ENCODE results near the gene KCND3. TPM values are rescaled to one million over a fixed set of nuclear protein-coding genes. Genes with fewer than 3 reads are reported as not detected.
A peak's percentile ranks its signal among the peaks of the same experiment; 100 is the strongest.
"Not testable (repeated sequence)": the region's sequence is repeated elsewhere in the genome, so short reads cannot be mapped to it uniquely, and the experiment has no call there.

Gene KCND3
- total RNA-seq, 4 donors from 2014 or later = 7.4 to 20.4 (median 9.8) TPM

DNA sequence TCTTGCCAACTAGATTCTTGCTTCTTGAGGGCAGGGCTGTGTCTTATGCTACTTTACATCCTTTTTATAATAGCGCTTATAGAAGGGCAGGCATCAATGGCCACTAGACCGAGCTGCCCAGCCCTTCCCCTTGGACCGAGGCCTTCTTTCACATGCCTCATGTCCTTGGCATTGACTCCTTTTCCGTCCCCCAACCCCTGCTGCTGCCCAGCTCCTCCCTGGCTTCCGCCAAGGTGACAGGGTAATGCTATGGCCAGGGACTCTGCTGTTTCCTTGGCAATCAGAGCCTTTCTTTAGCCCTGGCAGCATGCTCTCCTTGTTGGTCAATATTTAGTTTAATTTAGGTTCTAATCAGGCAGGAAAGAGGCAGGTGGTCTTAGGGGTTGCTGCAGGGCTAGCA is 185.5 kb downstream of the KCND3 start:
- TF ChIP-seq, protein P1, sequence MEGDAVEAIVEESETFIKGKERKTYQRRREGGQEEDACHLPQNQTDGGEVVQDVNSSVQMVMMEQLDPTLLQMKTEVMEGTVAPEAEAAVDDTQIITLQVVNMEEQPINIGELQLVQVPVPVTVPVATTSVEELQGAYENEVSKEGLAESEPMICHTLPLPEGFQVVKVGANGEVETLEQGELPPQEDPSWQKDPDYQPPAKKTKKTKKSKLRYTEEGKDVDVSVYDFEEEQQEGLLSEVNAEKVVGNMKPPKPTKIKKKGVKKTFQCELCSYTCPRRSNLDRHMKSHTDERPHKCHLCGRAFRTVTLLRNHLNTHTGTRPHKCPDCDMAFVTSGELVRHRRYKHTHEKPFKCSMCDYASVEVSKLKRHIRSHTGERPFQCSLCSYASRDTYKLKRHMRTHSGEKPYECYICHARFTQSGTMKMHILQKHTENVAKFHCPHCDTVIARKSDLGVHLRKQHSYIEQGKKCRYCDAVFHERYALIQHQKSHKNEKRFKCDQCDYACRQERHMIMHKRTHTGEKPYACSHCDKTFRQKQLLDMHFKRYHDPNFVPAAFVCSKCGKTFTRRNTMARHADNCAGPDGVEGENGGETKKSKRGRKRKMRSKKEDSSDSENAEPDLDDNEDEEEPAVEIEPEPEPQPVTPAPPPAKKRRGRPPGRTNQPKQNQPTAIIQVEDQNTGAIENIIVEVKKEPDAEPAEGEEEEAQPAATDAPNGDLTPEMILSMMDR (IDR thresholded peaks at IDR 0.05) = no peak
- no peak for TF ChIP-seq POLR2A (IDR thresholded peaks at IDR 0.05)
- intact Hi-C loops (cut with DNase I; ENCODE audit: low total_unique reads) = no loop called here
- WGBS, 2 donors = 85 to 88% methylated on average over 5 of the region's 5 CpGs
- peak in 1 of 2 donors; percentile 70 for DNase-seq (ENCODE audit: low spot score in 2 of 2)
- no peak overlapping the region for H3K4me3 ChIP-seq (ENCODE audit: low read depth, poor library complexity, severe bottlenecking)

DNA sequence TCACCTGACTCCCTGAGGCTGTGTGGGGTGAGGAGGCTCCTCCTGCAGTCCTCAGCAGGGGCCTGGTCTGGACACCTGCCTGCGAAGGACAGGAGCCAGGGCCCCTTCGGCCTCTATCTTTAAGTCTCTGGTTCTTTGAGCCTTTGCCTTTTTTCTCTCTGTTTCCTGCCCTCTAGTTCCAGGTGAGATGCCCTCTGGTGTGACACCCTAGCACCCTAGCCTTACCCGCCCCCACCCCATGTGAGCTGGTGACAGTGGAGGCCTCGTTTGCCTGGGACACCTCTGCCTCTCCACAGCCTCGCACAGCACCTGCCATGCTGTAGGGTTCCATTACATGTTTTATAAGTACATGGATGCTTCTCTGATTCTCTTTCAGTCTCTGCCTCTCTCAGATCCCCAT is 186.5 kb downstream of the KCND3 start:
- TF ChIP-seq, protein P1 (IDR thresholded peaks at IDR 0.05) = no peak
- no peak for TF ChIP-seq POLR2A (IDR thresholded peaks at IDR 0.05)
- no peak overlapping the region for H3K4me3 ChIP-seq (ENCODE audit: low read depth, poor library complexity, severe bottlenecking)
- 86 to 90% methylated on average over 5 of the region's 5 CpGs for WGBS, 2 donors
- peak in 1 of 2 donors; percentile 54 for DNase-seq (ENCODE audit: low spot score in 2 of 2)
- intact Hi-C loops (cut with DNase I; ENCODE audit: low total_unique reads) = no loop called here

DNA sequence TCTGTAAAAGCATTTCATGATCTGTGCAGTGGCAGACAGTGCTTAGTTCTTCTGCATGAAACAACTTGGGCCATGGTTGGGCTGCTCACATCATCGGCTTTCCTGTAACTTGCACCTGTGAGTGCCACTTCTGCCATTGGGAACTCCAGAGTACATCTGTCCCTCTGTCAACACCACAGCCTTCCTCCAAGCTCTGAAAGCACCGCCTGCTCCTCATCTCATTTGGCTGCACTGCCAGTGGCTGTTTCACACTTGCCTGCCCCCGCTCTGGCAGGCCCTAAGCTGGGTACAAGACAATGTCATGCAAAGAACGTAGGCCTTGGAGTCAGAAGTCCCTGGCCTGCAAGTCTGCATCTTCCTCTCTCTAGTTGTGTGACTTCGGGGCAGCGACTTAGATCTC is 187.4 kb downstream of the KCND3 start:
- no peak overlapping the region for H3K4me3 ChIP-seq (ENCODE audit: low read depth, poor library complexity, severe bottlenecking)
- peak in 1 of 2 donors; percentile 48 for DNase-seq (ENCODE audit: low spot score in 2 of 2)
- WGBS, 2 donors = 93% methylated on average over 6 of the region's 6 CpGs
- intact Hi-C loops (cut with DNase I; ENCODE audit: low total_unique reads) = no loop called here
- TF ChIP-seq POLR2A (IDR thresholded peaks at IDR 0.05) = no peak
- TF ChIP-seq, protein P1 (IDR thresholded peaks at IDR 0.05) = no peak

DNA sequence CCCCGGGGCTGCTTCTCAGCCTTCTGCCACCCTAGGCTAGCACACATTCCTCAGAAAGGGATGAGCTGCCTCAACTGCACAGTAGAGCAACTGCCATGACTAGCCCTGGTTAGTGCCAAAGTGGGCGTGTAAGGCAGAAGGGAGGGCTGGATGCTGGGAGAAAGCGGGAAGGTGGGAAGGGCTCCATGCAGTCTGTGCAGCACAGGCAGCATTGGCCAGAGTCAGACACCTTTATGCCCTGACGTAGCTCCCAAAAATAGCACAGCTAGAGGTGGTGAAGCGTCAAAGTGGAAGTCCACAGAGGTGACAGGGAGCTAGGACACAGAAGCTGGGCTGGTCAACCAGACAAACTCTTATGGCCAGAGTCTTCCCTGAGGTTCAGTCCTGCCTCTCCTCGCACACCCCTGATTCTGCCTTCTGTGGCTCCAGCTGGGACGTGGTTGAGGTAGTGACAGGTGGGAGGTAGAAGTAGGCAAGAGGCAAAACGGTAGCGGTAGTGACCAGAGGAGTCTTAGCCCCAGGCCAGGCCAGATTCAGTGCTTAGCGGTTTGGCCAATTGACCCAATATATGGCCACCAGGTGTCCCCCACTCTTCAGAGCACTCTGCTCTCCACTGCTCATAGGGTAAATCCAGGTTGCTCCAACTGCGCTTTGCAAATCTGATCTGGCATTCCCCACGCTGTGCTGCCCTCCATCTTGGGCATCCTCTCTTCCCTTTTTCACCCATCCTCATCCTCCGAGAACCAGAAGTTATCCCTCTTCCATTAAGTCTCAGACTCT is 188.2 kb downstream of the KCND3 start:
- H3K4me3 ChIP-seq (ENCODE audit: low read depth, poor library complexity, severe bottlenecking) = no peak overlapping the region
- TF ChIP-seq, protein P1 (IDR thresholded peaks at IDR 0.05) = no peak
- TF ChIP-seq POLR2A (IDR thresholded peaks at IDR 0.05) = no peak
- 72 to 83% methylated on average over 13 of the region's 13 CpGs for WGBS, 2 donors
- intact Hi-C loops (cut with DNase I; ENCODE audit: low total_unique reads) = no loop called here
- DNase-seq (ENCODE audit: low spot score in 2 of 2) = peak in 1 of 2 donors; percentile 57

DNA sequence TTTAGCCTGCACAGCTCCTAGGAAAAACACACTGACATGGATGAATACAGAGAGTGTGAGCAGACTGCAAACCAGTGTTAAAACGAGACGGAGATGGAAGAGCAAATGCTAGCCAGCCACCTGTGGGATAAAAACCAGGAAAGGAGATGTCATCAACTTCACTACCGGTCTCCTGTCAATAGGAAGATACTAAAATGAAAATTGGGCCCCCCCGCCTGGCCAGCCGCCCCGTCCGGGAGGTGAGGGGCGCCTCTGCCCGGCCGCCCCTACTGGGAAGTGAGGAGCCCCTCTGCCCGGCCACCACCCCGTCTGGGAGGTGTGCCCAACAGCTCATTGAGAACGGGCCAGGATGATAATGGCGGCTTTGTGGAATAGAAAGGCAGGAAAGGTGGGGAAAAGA is 189.7 kb downstream of the KCND3 start:
- DNase-seq (ENCODE audit: low spot score in 2 of 2); H3K4me3 ChIP-seq (ENCODE audit: low read depth, poor library complexity, severe bottlenecking): not testable (repeated sequence)
- intact Hi-C loops (cut with DNase I; ENCODE audit: low total_unique reads) = loop anchor here (10.0 kb wide), 1 partner anchor 195 kb away; no protein-coding TSS in a partner anchor
- WGBS, 2 donors = 90 to 93% methylated on average over 12 of the region's 14 CpGs

DNA sequence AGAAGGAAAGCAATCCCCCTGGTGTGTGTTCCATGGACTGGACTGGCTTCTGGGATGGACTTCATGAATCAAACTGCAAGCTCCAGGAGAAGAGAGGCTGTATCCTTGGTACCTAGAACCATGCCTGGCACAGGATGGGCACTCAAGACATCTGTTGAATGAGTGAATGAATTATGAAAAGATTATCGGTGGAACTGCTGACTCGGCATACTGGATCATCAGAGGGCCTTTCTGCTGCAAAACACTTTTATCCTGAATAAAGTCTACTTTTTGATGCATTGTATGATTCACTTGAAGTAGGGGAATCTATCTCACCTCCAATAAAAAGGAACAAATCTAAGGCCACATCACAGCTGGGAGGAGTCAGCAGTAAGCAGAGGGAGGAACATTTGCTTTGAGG is 190.9 kb downstream of the KCND3 start:
- DNase-seq (ENCODE audit: low spot score in 2 of 2) = peak in 1 of 2 donors; percentile 21
- H3K4me3 ChIP-seq (ENCODE audit: low read depth, poor library complexity, severe bottlenecking) = no peak overlapping the region
- intact Hi-C loops (cut with DNase I; ENCODE audit: low total_unique reads) = loop anchor here (10.0 kb wide), 1 partner anchor 196 kb away; no protein-coding TSS in a partner anchor
- no peak for TF ChIP-seq POLR2A (IDR thresholded peaks at IDR 0.05)
- TF ChIP-seq, protein P1 (IDR thresholded peaks at IDR 0.05) = no peak
- WGBS, 2 donors = 88 to 92% methylated on average over 2 of the region's 2 CpGs

Data from lower leg skin (tissue), 4 donors.